Lower leg skin (tissue), 3 donors: ENCODE data around the gene NAV2.

Experiments used
- POLR2A ChIP-seq, 2 donors: fragments of 450-650 bp; IDR thresholded peaks; one replicate each; pipeline ENCODE4 v1.6.1; 2016 to 2017; ENCODE audit warnings: antibody characterized with exemption in 2 of 2, mild to moderate bottlenecking in 1 of 2, moderate library complexity in 1 of 2
- TF ChIP-seq, protein P1 (sequence below), 3 donors: fragments of 450-650 bp; IDR thresholded peaks; one replicate each; pipeline ENCODE4 v1.5.1; 2016; ENCODE audit warnings: antibody characterized with exemption in 3 of 3, mild to moderate bottlenecking in 3 of 3, moderate library complexity in 2 of 3

DNA sequence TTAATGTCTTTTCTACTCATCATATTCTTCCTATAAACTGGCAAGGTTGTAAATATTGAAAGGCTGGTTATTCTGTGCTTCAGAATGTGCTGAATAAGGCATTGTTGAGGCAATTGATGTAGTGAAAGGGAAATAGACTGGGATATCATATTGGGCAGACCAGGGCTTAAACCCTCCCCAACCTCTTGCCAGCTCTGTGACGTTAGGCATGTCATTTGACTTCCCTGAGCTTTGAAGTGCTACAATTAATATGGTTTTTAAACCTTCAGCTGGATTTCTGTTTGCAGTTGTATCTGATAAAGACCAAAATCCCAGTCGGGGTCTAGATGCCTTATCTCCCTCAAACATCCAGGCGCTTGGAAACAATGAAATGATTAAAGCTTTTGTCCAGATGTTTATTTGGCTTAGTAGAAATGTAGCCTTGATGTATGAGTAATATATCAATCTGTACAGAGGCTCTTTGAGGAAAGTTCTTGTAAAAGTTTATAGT is 239.5 kb downstream of the NAV2 start:
- TF ChIP-seq, protein P1, sequence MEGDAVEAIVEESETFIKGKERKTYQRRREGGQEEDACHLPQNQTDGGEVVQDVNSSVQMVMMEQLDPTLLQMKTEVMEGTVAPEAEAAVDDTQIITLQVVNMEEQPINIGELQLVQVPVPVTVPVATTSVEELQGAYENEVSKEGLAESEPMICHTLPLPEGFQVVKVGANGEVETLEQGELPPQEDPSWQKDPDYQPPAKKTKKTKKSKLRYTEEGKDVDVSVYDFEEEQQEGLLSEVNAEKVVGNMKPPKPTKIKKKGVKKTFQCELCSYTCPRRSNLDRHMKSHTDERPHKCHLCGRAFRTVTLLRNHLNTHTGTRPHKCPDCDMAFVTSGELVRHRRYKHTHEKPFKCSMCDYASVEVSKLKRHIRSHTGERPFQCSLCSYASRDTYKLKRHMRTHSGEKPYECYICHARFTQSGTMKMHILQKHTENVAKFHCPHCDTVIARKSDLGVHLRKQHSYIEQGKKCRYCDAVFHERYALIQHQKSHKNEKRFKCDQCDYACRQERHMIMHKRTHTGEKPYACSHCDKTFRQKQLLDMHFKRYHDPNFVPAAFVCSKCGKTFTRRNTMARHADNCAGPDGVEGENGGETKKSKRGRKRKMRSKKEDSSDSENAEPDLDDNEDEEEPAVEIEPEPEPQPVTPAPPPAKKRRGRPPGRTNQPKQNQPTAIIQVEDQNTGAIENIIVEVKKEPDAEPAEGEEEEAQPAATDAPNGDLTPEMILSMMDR (IDR thresholded peaks at IDR 0.05): no peak
- no peak for TF ChIP-seq POLR2A (IDR thresholded peaks at IDR 0.05)
